Ureter (tissue), 1 donor: Measurements from ENCODE around the gene RFC4. TPM values are rescaled to one million over a fixed set of nuclear protein-coding genes. Genes with fewer than 3 reads are reported as not detected.

ENCODE experiments used
- DNase-seq: peaks from one replicate; pipeline ENCODE4 v3.0.0-alpha.2; 2020; ENCODE audit warnings: low spot score
- total RNA-seq: library from RNA; stranded (reverse); gene quantifications from one replicate; pipeline ENCODE4 v1.2.4, GENCODE V29; 2023
- donor health status: DM: yes; HTN: yes; CAD: no.

Gene RFC4
- total RNA-seq, 1 donor from 2014 or later: 9.8 TPM

DNA sequence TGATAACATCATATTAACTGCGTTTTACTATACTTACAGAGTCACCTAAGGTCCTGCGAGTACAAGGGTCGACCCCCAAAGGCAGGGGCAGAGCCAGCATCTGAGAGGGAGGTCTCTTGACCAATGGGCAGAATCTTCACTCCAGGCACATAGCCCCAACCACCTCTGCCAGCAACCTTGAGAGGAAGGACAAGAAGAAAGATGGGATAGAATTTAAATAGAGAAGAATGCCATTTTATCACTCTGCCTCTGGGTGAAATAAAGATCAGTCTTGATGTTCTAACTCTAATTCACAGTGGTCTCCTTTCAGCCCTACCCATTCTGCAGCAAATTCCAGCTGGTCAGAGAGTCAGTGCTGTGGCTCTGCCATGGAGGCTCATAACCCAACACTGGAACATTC lies 62.6 kb downstream of the RFC4 start:
- DNase-seq: no peak

DNA sequence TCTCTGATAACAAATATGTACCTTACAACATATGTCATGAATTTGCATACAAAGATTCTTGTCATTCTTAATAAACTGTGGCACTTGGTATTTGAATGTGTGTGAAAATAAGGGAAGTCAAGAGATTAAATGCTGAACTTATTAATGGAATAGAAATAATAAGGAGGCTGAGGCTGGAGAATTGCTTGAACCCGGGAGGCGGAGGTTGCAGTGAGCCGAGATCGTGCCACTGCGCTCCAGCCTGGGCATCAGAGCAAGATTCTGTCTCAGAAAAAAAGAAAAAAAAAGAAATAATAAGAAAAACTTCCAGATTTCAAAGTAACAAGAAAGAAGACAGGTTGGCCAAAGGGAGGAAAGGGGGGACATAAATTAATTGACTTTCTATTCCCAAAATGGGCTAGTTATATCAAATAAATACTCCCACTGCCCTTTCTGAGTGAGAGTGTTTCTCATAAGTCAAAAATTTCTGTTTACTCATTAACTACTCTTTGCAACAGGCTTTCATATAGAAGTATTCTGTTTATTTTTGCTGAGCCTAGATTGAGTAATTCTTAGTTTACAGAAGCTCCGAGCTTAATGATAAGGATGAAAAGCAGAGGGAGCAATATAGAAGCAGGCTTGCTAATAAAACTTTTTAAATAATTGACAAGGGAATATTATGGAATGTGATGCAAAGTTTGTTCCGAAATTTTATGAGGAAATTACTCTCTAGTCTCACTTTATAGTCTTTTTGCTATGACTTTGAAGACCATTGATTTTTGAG lies 63.5 kb downstream of the RFC4 start:
- DNase-seq: no peak

Other genes starting within 250 kb of the RFC4 start
- 12.0 TPM for gene TBCCD1, start 239.1 kb downstream of the RFC4 start, total RNA-seq
- gene DNAJB11, start 235.8 kb downstream of the RFC4 start, total RNA-seq: 30.0 TPM
- not detected for gene AHSG, start 193.4 kb downstream of the RFC4 start, total RNA-seq
- not detected for gene FETUB, start 166.1 kb downstream of the RFC4 start, total RNA-seq
- gene HRG, start 140.5 kb downstream of the RFC4 start, total RNA-seq: not detected
- not detected for gene KNG1, start 89.1 kb downstream of the RFC4 start, total RNA-seq
- 343 TPM for gene EIF4A2, start 22.9 kb downstream of the RFC4 start, total RNA-seq
- gene ADIPOQ, start 36.2 kb upstream of the RFC4 start, total RNA-seq: 0.60 TPM
- 46.0 TPM for gene ST6GAL1, start 124.0 kb upstream of the RFC4 start, total RNA-seq